Keratinocyte (primary cell): ENCODE measurements around the gene MARK1.

Experiments
- CTCF ChIP-seq, 3 experiments: IDR thresholded peaks in 1 of 3; conservative IDR thresholded peaks in 1 of 3; optimal IDR thresholded peaks in 1 of 3; 2 replicates in 2 of 3; 3 replicates in 1 of 3; pipeline versions ENCODE3 to v1.5.1; 2011; ENCODE audit warnings: low read length in 3 of 3, mild to moderate bottlenecking in 3 of 3, moderate library complexity in 2 of 3, control low read depth in 1 of 3, inconsistent platforms in 1 of 3; ENCODE audit not compliant: insufficient read depth in 2 of 3; ENCODE audit errors: extremely low read depth in 1 of 3
- EZH2 ChIP-seq: IDR thresholded peaks from one replicate; pipeline ENCODE4 v1.6.1; 2012; ENCODE audit warnings: inconsistent platforms, mild to moderate bottlenecking, low read length, moderate library complexity

GRCh38 chr1:220685879-220686278 lies 157.9 kb downstream of the MARK1 start:
- TF ChIP-seq EZH2: no peak
- no peak for TF ChIP-seq CTCF (optimal IDR thresholded peaks at IDR 0.05 in 1 of 3, IDR thresholded peaks at IDR 0.05 in 1 of 3, conservative IDR thresholded peaks at IDR 0.05 in 1 of 3; ENCODE audit: extremely low read depth in 1 of 3, insufficient read depth in 2 of 3, low read length in 3 of 3)
